IMR-90 (cell line): ENCODE measurements around the gene LRP11. TPM values are rescaled to one million over a fixed set of nuclear protein-coding genes. Genes with fewer than 3 reads are reported as not detected.

Experiments
- ATAC-seq: fragments of 200-7000 bp; cut with Tn5 transposase; 2 replicates; pipeline ENCODE4 v1.9.1; 2020; ENCODE audit warnings: low read depth, mild to moderate bottlenecking, moderate library complexity
- BruUV-seq: library from RNA; stranded (reverse); fragments of 400-500 nt; replicated peaks from 2 replicates; lab custom pipeline; 2021; lab: Mats Ljungman, UMichigan
- CTCF ChIA-PET: fragments of 300-600 bp; formaldehyde crosslinking; extraction: SDS; loops from one replicate; lab custom pipeline; 2021; ENCODE audit warnings: antibody characterized with exemption; lab: Yijun Ruan, JAX
- POLR2A ChIA-PET: fragments of 300-600 bp; sonication (Branson Sonifier 250); formaldehyde crosslinking; loops from one replicate; lab custom pipeline; 2022; ENCODE audit warnings: antibody characterized with exemption; ENCODE audit not compliant: unreplicated experiment; lab: Charles Lee
- DNase-seq: peaks from one replicate; pipeline ENCODE4 v3.0.0; 2013
- H2AFZ ChIP-seq: replicated peaks from 2 replicates; pipeline ENCODE3; 2013; ENCODE audit warnings: low read length, mild to moderate bottlenecking; ENCODE audit not compliant: poor library complexity
- H2AK5ac ChIP-seq: 2 replicates; pipeline ENCODE4 v1.6.1; 2013; ENCODE audit warnings: low read depth, low read length, inconsistent platforms
- H2AK9ac ChIP-seq: replicated peaks from 2 replicates; pipeline ENCODE3; 2013; ENCODE audit warnings: mild to moderate bottlenecking, low read depth, low read length, moderate library complexity; ENCODE audit not compliant: poor library complexity
- H2BK120ac ChIP-seq: 2 replicates; pipeline ENCODE4 v1.6.1; 2013; ENCODE audit warnings: low read depth, low read length, inconsistent platforms
- H2BK15ac ChIP-seq: 3 replicates; pipeline ENCODE4 v1.6.1; 2013; ENCODE audit warnings: low read depth, low read length, inconsistent platforms
- H2BK20ac ChIP-seq: 2 replicates; pipeline ENCODE4 v1.6.1; 2013; ENCODE audit warnings: low read depth, mild to moderate bottlenecking, inconsistent platforms, low read length, moderate library complexity
- H2BK5ac ChIP-seq: 2 replicates; pipeline ENCODE4 v1.6.1; 2013; ENCODE audit warnings: mild to moderate bottlenecking, low read depth, low read length, inconsistent platforms; ENCODE audit not compliant: poor library complexity, severe bottlenecking
- H3K14ac ChIP-seq: replicated peaks from 2 replicates; pipeline ENCODE4 v1.6.1; 2013; ENCODE audit warnings: low read depth, low read length, inconsistent platforms
- H3K18ac ChIP-seq: 2 replicates; pipeline ENCODE4 v1.6.1; 2013; ENCODE audit warnings: low read depth, low read length, control low read depth
- H3K23ac ChIP-seq: 2 replicates; pipeline ENCODE4 v1.6.1; 2013; ENCODE audit warnings: low read depth, low read length, inconsistent platforms
- H3K27ac ChIP-seq: 2 replicates; pipeline ENCODE4 v1.5.1; 2013; ENCODE audit warnings: mild to moderate bottlenecking, control low read depth, low read length; ENCODE audit not compliant: insufficient read depth
- H3K27me3 ChIP-seq: 2 replicates; pipeline ENCODE4 v1.6.1; 2013; ENCODE audit warnings: low read length; ENCODE audit not compliant: control insufficient read depth, insufficient read depth
- H3K36me3 ChIP-seq: 2 replicates; pipeline ENCODE4 v1.6.1; 2013; ENCODE audit warnings: low read length, mixed read lengths; ENCODE audit not compliant: control insufficient read depth, insufficient read depth
- H3K4ac ChIP-seq: 2 replicates; pipeline ENCODE4 v1.6.1; 2013; ENCODE audit warnings: low read depth, low read length, inconsistent platforms
- H3K4me1 ChIP-seq: 2 replicates; pipeline ENCODE4 v1.6.1; 2013; ENCODE audit warnings: low read length, mixed read lengths; ENCODE audit not compliant: control insufficient read depth, insufficient read depth
- H3K4me2 ChIP-seq: 2 replicates; pipeline ENCODE4 v1.6.1; 2013; ENCODE audit warnings: low read depth, mild to moderate bottlenecking, control low read depth, low read length, moderate library complexity
- H3K4me3 ChIP-seq: 2 replicates; pipeline ENCODE4 v1.5.1; 2013; ENCODE audit warnings: low read depth, mild to moderate bottlenecking, control low read depth, low read length, moderate library complexity; ENCODE audit not compliant: insufficient read depth
- H3K56ac ChIP-seq: 2 replicates; pipeline ENCODE4 v1.6.1; 2013; ENCODE audit warnings: low read length, inconsistent platforms; ENCODE audit not compliant: insufficient read depth; ENCODE audit errors: extremely low read depth
- H3K79me1 ChIP-seq, 2 experiments: 2 replicates each; pipeline ENCODE4 v1.6.1; 2013; ENCODE audit warnings: low read length in 2 of 2, inconsistent platforms in 1 of 2, low read depth in 1 of 2
- H3K9ac ChIP-seq: 2 replicates; pipeline ENCODE4 v1.6.1; 2013; ENCODE audit warnings: low read depth, low read length, control low read depth
- H3K9me1 ChIP-seq: 2 replicates; pipeline ENCODE4 v1.6.1; 2013; ENCODE audit warnings: low read length, inconsistent platforms; ENCODE audit not compliant: insufficient read depth
- H3K9me3 ChIP-seq: 2 replicates; pipeline ENCODE4 v1.6.1; 2013; ENCODE audit warnings: low read length; ENCODE audit not compliant: control insufficient read depth, insufficient read depth
- H4K20me1 ChIP-seq: 2 replicates; pipeline ENCODE4 v1.6.1; 2013; ENCODE audit warnings: low read length, inconsistent platforms; ENCODE audit not compliant: insufficient read depth
- H4K5ac ChIP-seq: 2 replicates; pipeline ENCODE4 v1.6.1; 2013; ENCODE audit warnings: mild to moderate bottlenecking, low read depth, low read length, control low read depth
- H4K8ac ChIP-seq, 2 experiments: 2 replicates each; pipeline ENCODE4 v1.6.1; 2013; ENCODE audit warnings: low read depth in 2 of 2, low read length in 2 of 2, control low read depth in 1 of 2, inconsistent platforms in 1 of 2
- H4K91ac ChIP-seq: 2 replicates; pipeline ENCODE4 v1.6.1; 2013; ENCODE audit warnings: low read depth, low read length, inconsistent platforms; ENCODE audit not compliant: insufficient read depth
- BHLHE40 ChIP-seq: fragments of 150-350 bp; IDR thresholded peaks from 2 replicates; pipeline ENCODE4 v1.6.1; 2016; ENCODE audit warnings: mild to moderate bottlenecking, low read depth, low read length
- CEBPB ChIP-seq: IDR thresholded peaks from 2 replicates; pipeline ENCODE4 v1.6.1; 2012; ENCODE audit warnings: low read depth, low read length, improper control_type of control experiment
- CHD1 ChIP-seq: IDR thresholded peaks from 2 replicates; pipeline ENCODE4 v1.6.1; 2012; ENCODE audit warnings: low read depth, low read length, improper control_type of control experiment
- CTCF ChIP-seq: conservative IDR thresholded peaks from 2 replicates; pipeline ENCODE4 v1.5.1; 2012; ENCODE audit warnings: mild to moderate bottlenecking, low read depth, low read length, improper control_type of control experiment
- FOS ChIP-seq: fragments of 150-350 bp; IDR thresholded peaks from 2 replicates; pipeline ENCODE4 v1.6.1; 2016; ENCODE audit warnings: low read depth, low read length
- MAFK ChIP-seq: IDR thresholded peaks from 2 replicates; pipeline ENCODE4 v1.6.1; 2012; ENCODE audit warnings: low read depth, low read length, improper control_type of control experiment
- MAZ ChIP-seq: IDR thresholded peaks from 2 replicates; pipeline ENCODE4 v1.6.1; 2012; ENCODE audit warnings: low read depth, mild to moderate bottlenecking, low read length, improper control_type of control experiment, moderate library complexity, borderline replicate concordance
- MXI1 ChIP-seq: IDR thresholded peaks from 2 replicates; pipeline ENCODE4 v1.6.1; 2012; ENCODE audit warnings: low read depth, mild to moderate bottlenecking, low read length, moderate library complexity, borderline replicate concordance
- NFE2L2 ChIP-seq: fragments of 150-350 bp; IDR thresholded peaks from 2 replicates; pipeline ENCODE4 v1.6.1; 2016; ENCODE audit warnings: low read depth, mild to moderate bottlenecking, low read length
- POLR2A ChIP-seq: IDR thresholded peaks from 2 replicates; pipeline ENCODE4 v1.6.1; 2012; ENCODE audit warnings: mild to moderate bottlenecking, low read depth, low read length
- RAD21 ChIP-seq: IDR thresholded peaks from 2 replicates; pipeline ENCODE4 v1.6.1; 2012; ENCODE audit warnings: low read length, improper control_type of control experiment
- RCOR1 ChIP-seq: IDR thresholded peaks from 2 replicates; pipeline ENCODE4 v1.6.1; 2012; ENCODE audit warnings: mild to moderate bottlenecking, low read length, improper control_type of control experiment; ENCODE audit not compliant: insufficient replicate concordance
- RFX5 ChIP-seq: IDR thresholded peaks from 2 replicates; pipeline ENCODE4 v1.8.0; 2012; ENCODE audit warnings: low read depth, mild to moderate bottlenecking, low read length, moderate library complexity
- SMC3 ChIP-seq: fragments of 150-350 bp; IDR thresholded peaks from 2 replicates; pipeline ENCODE4 v1.6.1; 2016; ENCODE audit warnings: low read depth, mild to moderate bottlenecking, antibody characterized with exemption, low read length, moderate library complexity
- USF2 ChIP-seq: fragments of 150-350 bp; IDR thresholded peaks from 2 replicates; pipeline ENCODE4 v1.6.1; 2017; ENCODE audit warnings: mild to moderate bottlenecking, antibody characterized with exemption, low read length, low read depth
- WGBS, 2 experiments: methylation state at CpG; one replicate each; pipeline versions ENCODE4 v1.1.5 to v1.1.7; 2013; ENCODE audit warnings: missing lambda C conversion rate in 2 of 2; ENCODE audit not compliant: insufficient read length in 1 of 2; ENCODE audit errors: extremely low coverage in 2 of 2; 5-methylcytosine and 5-hydroxymethylcytosine counted together
- dilution Hi-C: fragments of 300-500 bp; cut with HindIII; formaldehyde crosslinking; loops from one replicate; pipeline ENCODE4 v1.14.3; 2018; ENCODE audit warnings: low sequenced_read_pairs; ENCODE audit not compliant: unreplicated experiment
- in situ Hi-C: fragments of 300-500 bp; cut with MboI; formaldehyde crosslinking; loops from 3 replicates; pipeline ENCODE4 v1.14.3; 2019; ENCODE audit warnings: low sequenced_read_pairs, inconsistent platforms, mixed read lengths
- intact Hi-C: fragments of 100-400 bp; cut with micrococcal nuclease; formaldehyde crosslinking; loops from 2 replicates; pipeline ENCODE4 v1.10.0; 2022
- polyA plus RNA-seq, 3 experiments: library from polyadenylated mRNA; depleted of rRNA; stranded (reverse); fragments of >200 nt; gene quantifications; 2 replicates each; pipeline ENCODE4 v1.2.3, GENCODE V29; 2012; ENCODE audit warnings: low replicate concordance in 1 of 3
- total RNA-seq: library from RNA; depleted of rRNA; stranded (reverse); fragments of >200 nt; gene quantifications from 2 replicates; pipeline ENCODE4 v1.2.3, GENCODE V29; 2012
- TF ChIP-seq, protein P1 (sequence below): fragments of 150-350 bp; IDR thresholded peaks from 2 replicates; pipeline ENCODE4 v1.6.1; 2016; ENCODE audit warnings: low read depth, mild to moderate bottlenecking, low read length, moderate library complexity, borderline replicate concordance

The LRP11 gene
- total and polyA plus RNA-seq, 2 of the 4 experiments (the other 2 are of a cell fraction) = 48.8 to 63.8 TPM

DNA sequence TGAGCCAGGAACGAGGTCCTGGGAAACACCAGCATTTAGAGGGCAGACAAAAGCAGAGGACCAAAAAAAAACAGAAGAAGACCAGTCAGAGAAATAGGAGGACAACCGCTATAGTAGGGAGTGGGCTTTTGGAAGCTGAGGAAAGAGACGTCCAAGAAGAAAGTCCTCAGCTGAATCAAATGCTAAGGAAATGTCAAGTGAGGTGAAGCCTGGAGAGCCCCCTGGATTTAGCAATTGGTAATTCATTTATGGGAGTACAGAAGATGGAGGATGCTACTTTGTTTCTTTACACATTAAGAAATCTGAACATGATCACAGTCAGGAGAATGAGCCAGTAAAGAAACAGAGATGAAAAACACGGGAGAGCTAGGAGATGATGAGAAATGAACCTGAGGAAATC lies 41.1 kb downstream of the LRP11 start:
- no peak overlapping the region for H2AK5ac ChIP-seq
- H4K5ac ChIP-seq = no peak overlapping the region
- H3K9me1 ChIP-seq = 0 out of 2 replicates have a peak, but pooled peaks cover 3% of the 10 kb centered on the region
- dilution Hi-C loops (no loop called here), in situ Hi-C loops (no loop called here), intact Hi-C loops (no loop called here)
- no peak overlapping the region for H3K56ac ChIP-seq
- H3K4me3 ChIP-seq = no peak overlapping the region
- no peaks in the 10 kb centered on the region for H3K9me3 ChIP-seq
- H4K20me1 ChIP-seq = no peaks in the 10 kb centered on the region; the same call in 1 of the 2 replicates
- 80% methylated on average over 3 of the region's 4 CpGs; no CpG with 5 or more reads in 1 of the 2 experiments for WGBS, 2 experiments
- ATAC-seq = no peak
- TF ChIP-seq FOS (no peak), RAD21 (no peak), CHD1 (no peak), CEBPB (no peak), MAZ (no peak), POLR2A (no peak), USF2 (no peak), RCOR1 (no peak), SMC3 (no peak), MAFK (no peak), BHLHE40 (no peak), NFE2L2 (no peak), CTCF (no peak), RFX5 (no peak), MXI1 (no peak)
- TF ChIP-seq, protein P1, sequence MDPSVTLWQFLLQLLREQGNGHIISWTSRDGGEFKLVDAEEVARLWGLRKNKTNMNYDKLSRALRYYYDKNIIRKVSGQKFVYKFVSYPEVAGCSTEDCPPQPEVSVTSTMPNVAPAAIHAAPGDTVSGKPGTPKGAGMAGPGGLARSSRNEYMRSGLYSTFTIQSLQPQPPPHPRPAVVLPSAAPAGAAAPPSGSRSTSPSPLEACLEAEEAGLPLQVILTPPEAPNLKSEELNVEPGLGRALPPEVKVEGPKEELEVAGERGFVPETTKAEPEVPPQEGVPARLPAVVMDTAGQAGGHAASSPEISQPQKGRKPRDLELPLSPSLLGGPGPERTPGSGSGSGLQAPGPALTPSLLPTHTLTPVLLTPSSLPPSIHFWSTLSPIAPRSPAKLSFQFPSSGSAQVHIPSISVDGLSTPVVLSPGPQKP = no peak
- no peak overlapping the region for H2BK15ac ChIP-seq
- H3K4me1 ChIP-seq = no peaks in the 10 kb centered on the region
- no peak overlapping the region for H4K91ac ChIP-seq
- H3K27me3 ChIP-seq = no peaks in the 10 kb centered on the region
- no peak overlapping the region for H2BK120ac ChIP-seq
- no peak overlapping the region for H2BK20ac ChIP-seq
- H3K18ac ChIP-seq = no peak overlapping the region
- no peak overlapping the region for H4K8ac ChIP-seq
- no peak overlapping the region for H2AFZ ChIP-seq
- H2BK5ac ChIP-seq = no peak overlapping the region
- H3K27ac ChIP-seq = no peak overlapping the region
- no peak overlapping the region for H2AK9ac ChIP-seq
- H3K36me3 ChIP-seq = peaks cover 29% of the 10 kb centered on the region
- H3K23ac ChIP-seq = no peak overlapping the region
- no peak overlapping the region for H3K4me2 ChIP-seq
- CTCF ChIA-PET = interaction anchor here (0.6 kb wide), 1 partner anchor 228 kb away, joined by 5 read pairs; no protein-coding TSS in a partner anchor
- POLR2A ChIA-PET = no interaction called here
- no TSS peak for BruUV-seq
- H3K79me1 ChIP-seq = peaks cover 0 to 2% of the 10 kb centered on the region in 2 experiments; a peak in 1 of 4 replicates
- H3K9ac ChIP-seq = no peak overlapping the region
- no peak overlapping the region for H3K4ac ChIP-seq
- no peak overlapping the region for H3K14ac ChIP-seq
- no peak for DNase-seq
